Immature natural killer cell (primary cell): ENCODE results near the gene RBKS. TPM values are rescaled to one million over a fixed set of nuclear protein-coding genes. Genes with fewer than 3 reads are reported as not detected.
"Not testable (repeated sequence)": the region's sequence is repeated elsewhere in the genome, so short reads cannot be mapped to it uniquely, and the experiment has no call there.

ENCODE experiments used
- DNase-seq, 3 donors: peaks; one replicate each; pipeline ENCODE4 v3.0.0; 2022; ENCODE audit warnings: mixed read lengths in 1 of 3
- H3K27ac Mint-ChIP-seq, 6 donors: one replicate each; pipeline ENCODE4 v1.8.0; 2020; ENCODE audit warnings: mixed read lengths in 6 of 6, mild to moderate bottlenecking in 5 of 6, inconsistent platforms in 4 of 6, moderate library complexity in 3 of 6
- H3K27me3 Mint-ChIP-seq, 3 donors: one replicate each; pipeline ENCODE4 v1.8.0; 2020 to 2021; ENCODE audit warnings: low read depth in 3 of 3, mild to moderate bottlenecking in 3 of 3, mixed read lengths in 3 of 3, moderate library complexity in 3 of 3, inconsistent platforms in 1 of 3
- H3K36me3 Mint-ChIP-seq, 3 donors: one replicate each; pipeline ENCODE4 v1.8.0; 2020; ENCODE audit warnings: mixed read lengths in 3 of 3, inconsistent platforms in 2 of 3, mild to moderate bottlenecking in 2 of 3
- H3K4me1 Mint-ChIP-seq, 2 donors: one replicate each; pipeline ENCODE4 v1.8.0; 2020; ENCODE audit warnings: inconsistent platforms in 2 of 2, mild to moderate bottlenecking in 2 of 2, mixed read lengths in 2 of 2, moderate library complexity in 1 of 2
- H3K4me3 Mint-ChIP-seq, 5 donors: one replicate each; pipeline ENCODE4 v1.8.0; 2020; ENCODE audit warnings: mild to moderate bottlenecking in 5 of 5, mixed read lengths in 5 of 5, inconsistent platforms in 3 of 5, moderate library complexity in 3 of 5
- H3K9me3 Mint-ChIP-seq, 6 donors: one replicate each; pipeline ENCODE4 v1.8.0; 2020; ENCODE audit warnings: mild to moderate bottlenecking in 6 of 6, mixed read lengths in 6 of 6, inconsistent platforms in 4 of 6, moderate library complexity in 3 of 6
- polyA plus RNA-seq, 3 donors: library from polyadenylated mRNA; unstranded; fragments of 300-500 nt; fragmentation: Illumina TruSeq; gene quantifications; one replicate each; pipeline ENCODE4 v1.2.3, GENCODE V29; 2021

RBKS gene
- polyA plus RNA-seq, 3 donors from 2014 or later, result 1.3 to 3.4 (median 2.9) TPM

- no peak overlapping the region for H3K27ac Mint-ChIP-seq
- peaks cover 0 to 9% (median 5%) of the 10 kb centered on the region in 3 donors for H3K27me3 Mint-ChIP-seq
- DNase-seq, result no peak
- no peak overlapping the region for H3K4me3 Mint-ChIP-seq
- peaks cover 3 to 8% (median 7%) of the 10 kb centered on the region in 6 donors for H3K9me3 Mint-ChIP-seq
- no peaks in the 10 kb centered on the region for H3K36me3 Mint-ChIP-seq
- H3K4me1 Mint-ChIP-seq, result no peaks in the 10 kb centered on the region
These were observed 143.9 kb downstream of the RBKS start for GRCh38 chr2:27746325-27746724.

DNA sequence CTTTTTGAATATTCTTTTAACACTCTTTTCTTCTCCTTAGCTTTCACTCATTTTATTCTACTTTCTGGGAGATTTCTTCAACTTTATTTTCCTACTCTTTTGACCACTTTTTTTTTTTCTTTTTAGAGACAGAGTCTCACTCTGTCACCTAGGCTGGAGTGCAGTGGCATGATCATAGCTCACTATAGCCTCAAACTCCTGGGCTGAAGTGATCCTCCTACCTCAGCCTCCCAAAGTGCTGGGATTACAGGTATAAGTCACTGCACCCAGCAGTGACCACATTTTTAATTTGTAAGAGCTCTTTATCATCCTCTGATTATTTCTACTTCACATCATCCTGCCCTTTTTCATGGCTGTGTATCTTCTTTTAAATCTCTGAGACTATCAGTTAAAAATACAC is 144.7 kb downstream of the RBKS start:
- H3K27me3 Mint-ChIP-seq, H3K9me3 Mint-ChIP-seq, H3K36me3 Mint-ChIP-seq, H3K27ac Mint-ChIP-seq, H3K4me3 Mint-ChIP-seq, DNase-seq, H3K4me1 Mint-ChIP-seq: not testable (repeated sequence)

- H3K4me1 Mint-ChIP-seq, result no peaks in the 10 kb centered on the region
- H3K27me3 Mint-ChIP-seq, result peaks cover 0 to 5% (median 4%) of the 10 kb centered on the region in 3 donors
- H3K9me3 Mint-ChIP-seq, result no peaks in the 10 kb centered on the region
- no peak overlapping the region for H3K27ac Mint-ChIP-seq
- H3K4me3 Mint-ChIP-seq, result no peak overlapping the region
- DNase-seq, result no peak
- no peaks in the 10 kb centered on the region for H3K36me3 Mint-ChIP-seq
These were observed 147.6 kb downstream of the RBKS start for GRCh38 chr2:27742571-27742970.

- DNase-seq, result no peak
- Mint-ChIP-seq H3K4me3 (no peak overlapping the region), H3K27ac (no peak overlapping the region), H3K27me3 (peaks cover 0 to 5% (median 2%) of the 10 kb centered on the region in 3 donors), H3K36me3 (no peaks in the 10 kb centered on the region), H3K9me3 (no peaks in the 10 kb centered on the region), H3K4me1 (no peaks in the 10 kb centered on the region)
These were observed 148.5 kb downstream of the RBKS start for GRCh38 chr2:27741673-27742072.

DNA sequence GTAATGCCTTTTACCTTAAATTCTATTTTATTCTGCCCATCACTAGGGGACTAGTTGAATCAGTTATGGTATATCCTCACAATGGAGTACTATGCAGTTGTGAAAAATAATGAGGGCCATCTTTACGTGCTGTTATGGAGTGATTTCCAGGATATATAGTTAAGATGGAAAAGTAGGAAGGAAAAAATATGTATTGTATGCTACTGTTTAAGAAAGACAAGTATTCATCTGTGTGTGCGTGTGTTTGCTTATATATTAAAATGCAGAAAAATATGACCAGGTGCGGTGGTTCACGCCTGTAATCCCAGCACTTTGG is 151.2 kb downstream of the RBKS start:
- Mint-ChIP-seq H3K27ac (no peak overlapping the region), H3K36me3 (no peaks in the 10 kb centered on the region), H3K27me3 (peaks cover 0 to 5% (median 2%) of the 10 kb centered on the region in 3 donors), H3K4me3 (no peak overlapping the region), H3K4me1 (peaks cover 6% of the 10 kb centered on the region in 2 donors), H3K9me3 (no peaks in the 10 kb centered on the region)
- DNase-seq, result no peak

DNA sequence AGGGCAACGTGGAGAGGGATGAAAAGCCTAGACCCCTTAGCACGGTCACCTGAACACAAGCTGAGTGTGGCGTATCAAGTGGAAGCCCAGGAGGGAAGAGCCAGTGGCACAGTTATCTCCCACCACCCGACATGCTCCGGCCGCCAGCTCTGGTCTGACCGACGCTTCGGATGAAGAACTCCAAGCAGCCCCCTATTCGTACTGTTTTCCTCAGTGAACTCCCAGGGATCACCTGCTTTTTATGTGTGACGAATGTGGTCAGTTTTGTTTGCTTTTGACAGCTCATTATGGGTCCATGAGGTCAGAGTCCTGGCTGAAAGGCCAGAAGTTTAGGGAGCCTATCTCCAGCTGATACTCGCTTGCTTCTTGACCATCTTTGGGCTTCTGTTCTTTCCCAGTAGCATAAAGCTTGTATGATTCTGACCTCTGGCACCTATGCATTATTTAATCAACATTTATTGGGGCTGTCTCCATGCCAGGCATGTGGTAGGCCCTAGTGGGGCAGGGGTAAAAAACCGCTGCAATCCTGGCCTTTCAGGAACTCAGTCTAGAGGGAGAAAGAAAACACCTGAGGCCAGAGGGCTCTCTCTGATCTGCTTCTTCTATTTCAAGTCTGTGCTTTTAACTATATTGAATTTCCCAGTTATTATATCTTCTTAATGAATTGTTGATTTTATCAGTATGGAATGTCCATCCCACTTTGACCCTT is 151.7 kb downstream of the RBKS start:
- H3K4me1 Mint-ChIP-seq, result peaks cover 6% of the 10 kb centered on the region in 2 donors
- H3K36me3 Mint-ChIP-seq, result no peaks in the 10 kb centered on the region
- H3K27me3 Mint-ChIP-seq, result peaks cover 0 to 5% (median 2%) of the 10 kb centered on the region in 3 donors
- H3K9me3 Mint-ChIP-seq, result no peaks in the 10 kb centered on the region
- H3K4me3 Mint-ChIP-seq, result no peak overlapping the region
- DNase-seq, result no peak
- H3K27ac Mint-ChIP-seq, result no peak overlapping the region

GRCh38 chr2:27737676-27738348 is 152.4 kb downstream of the RBKS start:
- H3K9me3 Mint-ChIP-seq, result no peaks in the 10 kb centered on the region
- no peak overlapping the region for H3K27ac Mint-ChIP-seq
- no peaks in the 10 kb centered on the region for H3K36me3 Mint-ChIP-seq
- no peak overlapping the region for H3K4me3 Mint-ChIP-seq
- DNase-seq, result no peak
- peaks cover 0 to 5% (median 4%) of the 10 kb centered on the region in 3 donors for H3K27me3 Mint-ChIP-seq
- H3K4me1 Mint-ChIP-seq, result peaks cover 6% of the 10 kb centered on the region in 2 donors

DNA sequence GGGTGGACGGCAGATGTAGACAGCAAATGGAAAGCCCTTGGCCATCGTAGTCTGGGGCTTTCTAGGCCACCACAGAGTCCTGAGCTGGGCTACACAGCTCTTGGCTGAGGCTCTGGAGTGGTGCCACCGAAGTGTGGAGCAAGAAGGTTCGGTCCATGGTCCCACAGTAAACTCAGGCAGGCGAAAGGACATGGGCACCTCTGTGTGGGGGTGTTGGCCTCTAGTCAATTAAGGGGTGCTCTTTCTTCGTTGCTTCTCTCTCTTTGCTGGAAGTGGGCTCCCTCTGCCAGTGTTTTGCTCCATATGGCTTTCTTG is 153.3 kb downstream of the RBKS start:
- Mint-ChIP-seq H3K27me3 (peaks cover 0 to 4% (median 3%) of the 10 kb centered on the region in 3 donors), H3K27ac (peak overlapping the region in 1 of 6 donors; percentile 36), H3K4me3 (peak overlapping the region in 4 of 5 donors; percentile 21 to 40 (median 38)), H3K9me3 (no peaks in the 10 kb centered on the region), H3K4me1 (peaks cover 6% of the 10 kb centered on the region in 2 donors), H3K36me3 (no peaks in the 10 kb centered on the region)
- DNase-seq, result no peak

DNA sequence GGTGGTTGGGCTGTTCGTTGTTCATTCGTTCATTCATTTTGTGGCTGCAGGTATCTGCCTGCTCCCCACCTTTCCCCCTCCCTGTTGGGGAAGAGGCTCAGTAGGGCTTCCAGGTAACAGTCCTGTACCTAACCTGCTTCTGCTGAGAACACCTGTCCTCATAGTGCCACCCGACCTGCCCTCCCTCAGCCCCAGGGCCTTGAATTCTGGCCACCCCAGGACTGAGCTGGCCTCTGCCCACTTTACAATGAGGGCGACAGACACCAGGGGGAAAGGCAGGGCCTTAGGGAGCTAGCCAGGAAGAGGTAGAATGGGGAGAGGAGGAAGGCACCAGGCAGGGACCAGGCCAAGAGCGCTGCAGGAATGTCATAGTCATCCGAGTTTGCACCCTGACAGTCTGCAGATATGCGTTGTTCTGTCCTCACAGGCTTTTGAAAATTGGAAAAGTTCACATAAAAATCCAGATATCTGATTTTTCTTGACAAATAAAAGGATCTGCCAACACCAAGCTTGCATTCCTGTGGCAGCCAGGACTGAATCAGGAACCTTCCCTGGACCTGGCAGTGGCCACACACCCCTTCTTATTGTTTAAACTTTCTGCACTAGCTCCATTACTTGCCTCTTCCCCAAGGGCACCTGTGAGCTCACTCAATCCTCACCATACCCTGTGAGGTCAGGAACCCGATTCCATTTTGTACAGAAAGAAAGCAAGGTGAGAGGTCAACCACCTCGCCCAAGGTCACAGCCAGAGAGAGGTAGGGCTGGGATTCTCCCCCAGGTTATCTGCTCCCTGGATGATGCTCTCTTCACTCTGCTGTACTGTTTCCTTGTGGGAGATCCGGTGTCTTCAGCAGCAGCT is 153.9 kb downstream of the RBKS start:
- Mint-ChIP-seq H3K9me3 (no peaks in the 10 kb centered on the region), H3K4me3 (peak overlapping the region; percentile 9 to 57 (median 40)), H3K36me3 (no peaks in the 10 kb centered on the region), H3K27me3 (peaks cover 0 to 4% (median 3%) of the 10 kb centered on the region in 3 donors), H3K27ac (no peak overlapping the region), H3K4me1 (peaks cover 6% of the 10 kb centered on the region in 2 donors)
- DNase-seq, result no peak

GRCh38 chr2:27735263-27735904 is 154.8 kb downstream of the RBKS start:
- Mint-ChIP-seq H3K9me3 (no peaks in the 10 kb centered on the region), H3K36me3 (no peaks in the 10 kb centered on the region), H3K4me3 (peak overlapping the region; percentile 56 to 81 (median 76)), H3K27me3 (peaks cover 0 to 4% (median 3%) of the 10 kb centered on the region in 3 donors), H3K4me1 (peaks cover 6% of the 10 kb centered on the region in 2 donors), H3K27ac (peak overlapping the region in 1 of 6 donors; percentile 41)
- DNase-seq, result peak; percentile 20 to 34 (median 21)

DNA sequence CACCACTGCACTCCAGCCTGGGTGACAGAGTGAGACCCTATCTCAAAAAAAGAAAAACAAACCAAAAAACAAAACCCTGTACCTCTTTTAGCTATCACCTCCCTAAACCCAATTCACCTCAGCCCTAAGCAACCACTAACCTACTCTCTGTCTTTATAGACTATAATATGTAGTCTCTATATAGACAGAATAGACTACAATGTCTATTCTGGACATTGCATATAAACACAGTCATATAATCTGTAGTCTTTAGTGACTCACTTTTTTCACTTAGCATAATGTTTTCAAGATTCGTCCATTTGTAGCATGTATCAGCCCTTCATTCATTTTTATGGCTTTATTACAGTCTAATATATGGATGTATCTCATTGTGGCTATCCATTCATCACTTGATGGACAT is 155.9 kb downstream of the RBKS start:
- no peaks in the 10 kb centered on the region for H3K9me3 Mint-ChIP-seq

More for the DNA sequence above, 155.9 kb downstream of the RBKS start:
- Mint-ChIP-seq H3K4me3 (peak overlapping the region in 4 of 5 donors; percentile 51 to 77 (median 63)), H3K4me1 (peaks cover 6% of the 10 kb centered on the region in 2 donors), H3K36me3 (no peaks in the 10 kb centered on the region), H3K27me3 (peaks cover 0 to 4% (median 3%) of the 10 kb centered on the region in 3 donors), H3K27ac (no peak overlapping the region)
- DNase-seq, result no peak
